Esophagus mucosa (tissue), 1 donor: Measurements from ENCODE around the gene KHDC4. TPM values are rescaled to one million over a fixed set of nuclear protein-coding genes. Genes with fewer than 3 reads are reported as not detected.

Experiments used
- ATAC-seq: fragments of 200-7000 bp; cut with Tn5 transposase; one replicate; pipeline ENCODE4 v1.9.1; 2020
- total RNA-seq: library from RNA; stranded (reverse); gene quantifications from one replicate; pipeline ENCODE4 v1.2.4, GENCODE V29; 2023
- donor health status: DM: yes; HTN: yes; CAD: no.

The KHDC4 gene
- total RNA-seq, 1 donor from 2014 or later: 19.4 TPM

GRCh38 chr1:155969377-155969791 lies 35.2 kb upstream of the KHDC4 start:
- no peak for ATAC-seq

DNA sequence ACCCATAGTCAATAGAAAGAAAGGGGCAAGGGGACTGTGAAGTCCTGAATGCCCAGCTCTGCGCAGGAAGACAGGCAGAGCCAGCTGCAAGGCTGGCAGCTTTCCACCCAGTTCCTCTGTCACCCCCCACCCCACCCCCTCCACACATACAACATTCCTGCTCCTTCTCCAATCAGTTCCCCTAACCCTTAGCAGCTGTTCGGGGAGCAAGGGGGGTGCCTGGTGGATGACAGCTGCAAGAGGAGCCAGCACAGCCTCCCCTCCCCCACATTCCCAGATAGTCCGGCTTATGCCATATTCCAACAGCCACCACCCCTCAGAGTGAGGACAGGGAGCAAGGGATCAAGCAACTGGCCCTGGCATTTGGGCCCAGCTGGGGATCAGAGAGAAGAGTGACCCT lies 34.5 kb upstream of the KHDC4 start:
- no peak for ATAC-seq

- no peak for ATAC-seq
Observed at GRCh38 chr1:155968051-155968400, 33.8 kb upstream of the KHDC4 start.

GRCh38 chr1:155967341-155968050 lies 33.3 kb upstream of the KHDC4 start:
- ATAC-seq: peak; percentile 25

DNA sequence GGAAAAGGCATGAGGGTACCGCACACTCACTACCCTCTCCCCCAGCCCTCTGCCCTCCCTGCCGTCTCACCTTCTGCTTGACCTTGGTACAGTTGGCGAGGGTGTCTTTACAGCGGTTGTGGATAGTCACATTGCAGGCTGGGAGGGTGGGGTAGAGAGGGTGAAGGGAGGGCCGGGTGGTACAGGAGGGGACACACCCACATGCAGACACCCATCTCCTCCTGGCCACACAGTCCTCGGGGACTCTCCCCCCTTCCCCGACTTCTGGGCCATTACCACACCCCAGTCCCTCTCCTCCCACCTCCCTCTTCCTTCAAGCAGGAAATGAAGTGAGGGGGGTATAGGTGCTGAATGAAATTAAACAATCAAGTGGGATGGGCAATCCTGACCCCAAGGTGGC lies 32.5 kb upstream of the KHDC4 start:
- no peak for ATAC-seq

GRCh38 chr1:155966135-155966534 lies 31.9 kb upstream of the KHDC4 start:
- no peak for ATAC-seq

DNA sequence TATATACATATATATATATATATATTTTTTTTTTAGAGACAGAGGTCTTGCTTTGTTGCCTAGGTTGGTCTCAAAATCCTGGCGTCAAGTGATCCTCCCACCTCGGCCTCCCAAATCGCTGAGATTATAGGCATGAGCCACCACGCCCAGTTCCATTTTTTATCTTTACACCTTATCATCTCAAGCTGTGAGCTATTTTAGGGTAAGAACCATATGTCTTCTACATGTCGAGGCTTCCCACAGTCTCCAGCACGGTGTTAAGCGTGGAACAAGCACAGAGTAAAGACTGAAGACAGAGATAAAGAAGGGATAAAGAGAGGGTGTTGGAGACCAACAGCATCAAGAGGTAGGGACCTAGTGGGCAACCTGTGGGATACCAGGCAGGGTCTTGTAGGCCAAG lies 30.0 kb upstream of the KHDC4 start:
- ATAC-seq: no peak

DNA sequence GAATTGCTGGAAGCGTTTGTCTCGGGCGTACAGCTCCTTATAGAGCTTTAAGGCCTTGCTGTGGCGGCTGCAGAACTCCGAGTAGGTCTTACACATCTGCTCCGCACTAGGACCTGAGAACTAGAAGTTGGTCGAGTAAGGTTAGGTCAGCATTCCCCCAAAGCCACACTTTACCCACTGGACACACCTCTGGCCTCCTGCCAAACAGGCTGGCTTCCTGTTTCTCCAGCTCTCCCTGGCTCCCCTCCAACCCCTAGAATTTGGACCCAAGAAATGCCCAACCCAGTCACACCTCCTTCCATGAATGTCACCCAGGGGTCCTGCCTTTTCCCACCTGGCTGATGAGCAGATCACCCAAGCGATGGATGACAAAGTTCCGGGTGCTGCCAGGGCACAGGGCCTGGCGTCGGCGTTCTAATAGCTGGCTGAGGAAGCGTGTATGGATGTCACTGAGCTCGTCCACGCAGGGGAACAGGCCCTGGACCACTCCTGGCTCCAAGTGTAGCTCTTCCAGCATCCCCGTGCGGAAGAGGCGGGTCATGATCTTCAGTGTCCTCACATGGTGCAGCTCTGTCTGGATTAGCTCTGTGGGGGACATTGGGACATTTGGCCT lies 28.5 kb upstream of the KHDC4 start:
- ATAC-seq: no peak

DNA sequence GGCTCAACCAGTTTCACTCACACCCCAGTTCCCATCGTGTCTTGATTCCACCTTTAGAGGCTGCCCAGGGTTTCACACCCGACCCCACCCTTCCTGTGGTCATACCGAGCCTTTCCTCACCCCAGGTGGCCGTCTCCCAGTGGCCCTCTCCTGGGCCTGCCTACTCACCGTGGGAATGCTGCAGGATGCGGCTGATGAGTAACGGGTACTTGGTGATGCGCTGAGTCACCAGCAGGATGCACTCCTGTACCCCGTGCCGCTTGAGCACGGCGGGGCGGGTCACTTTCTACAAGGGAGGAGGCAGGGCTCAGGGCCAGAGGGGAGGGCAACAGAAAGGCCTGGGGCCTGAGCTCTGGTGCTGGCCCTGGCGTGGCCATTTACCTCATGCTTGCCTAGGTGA lies 27.7 kb upstream of the KHDC4 start:
- peak; percentile 96 for ATAC-seq

DNA sequence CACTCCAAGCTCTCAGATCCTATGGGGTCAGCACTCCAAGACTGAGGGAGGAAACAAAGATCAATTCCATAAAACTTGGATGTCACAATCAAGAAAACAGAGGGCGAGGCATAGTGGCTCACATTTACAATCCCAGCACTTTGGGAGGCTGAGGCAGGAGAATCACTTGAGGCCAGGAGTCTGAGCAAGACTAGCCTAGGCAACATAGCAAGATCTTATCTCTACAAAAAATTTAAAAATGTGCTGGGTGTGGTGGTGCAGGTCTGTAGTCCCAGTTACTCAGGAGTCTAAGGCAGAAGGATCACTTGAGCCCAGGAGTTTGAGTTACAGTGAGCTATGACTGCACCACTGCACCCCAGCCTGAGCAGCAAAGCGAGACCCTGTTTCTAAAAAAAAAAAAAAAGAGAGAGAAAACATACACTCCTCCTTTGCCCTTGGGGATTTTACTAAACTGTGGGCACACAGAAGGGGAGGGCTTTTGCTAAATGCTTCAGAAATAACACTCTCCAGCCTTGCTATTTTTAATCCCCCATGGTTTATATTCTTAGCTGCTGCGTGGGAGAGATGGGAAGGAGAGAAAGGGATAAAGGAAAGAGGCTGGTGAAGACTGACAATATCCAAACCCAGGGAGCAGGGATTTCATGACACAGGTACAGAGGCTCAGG lies 26.0 kb upstream of the KHDC4 start:
- no peak for ATAC-seq

DNA sequence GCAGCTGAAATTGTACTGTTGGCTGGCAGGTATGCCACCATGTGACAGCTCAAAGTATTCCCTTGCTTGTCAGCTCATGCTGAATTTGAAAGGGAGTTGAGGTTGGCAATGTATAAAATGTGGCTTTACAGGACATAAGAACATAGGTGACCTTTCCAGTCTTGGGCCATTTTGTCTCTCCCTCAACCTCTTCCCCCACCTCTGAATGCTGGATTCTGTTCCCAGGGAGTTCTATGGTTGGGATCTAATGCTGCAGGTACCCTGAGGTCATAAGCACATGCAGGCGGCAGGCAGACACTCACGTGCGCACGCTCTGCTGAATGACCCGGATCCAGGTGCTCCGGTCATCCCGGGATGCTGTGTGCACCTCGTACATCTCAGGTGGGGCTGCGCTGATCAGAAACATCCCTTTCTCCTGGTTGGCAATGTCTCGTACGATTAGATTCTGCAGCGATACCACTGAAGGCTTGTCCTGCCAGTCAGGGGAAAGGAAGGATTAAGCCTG lies 23.2 kb upstream of the KHDC4 start:
- no peak for ATAC-seq

GRCh38 chr1:155954645-155955044 lies 20.4 kb upstream of the KHDC4 start:
- no peak for ATAC-seq

GRCh38 chr1:155952505-155952890 lies 18.3 kb upstream of the KHDC4 start:
- no peak for ATAC-seq

GRCh38 chr1:155951753-155952504 lies 17.7 kb upstream of the KHDC4 start:
- ATAC-seq: no peak

- no peak for ATAC-seq
Observed at GRCh38 chr1:155950829-155951228, 16.6 kb upstream of the KHDC4 start.

DNA sequence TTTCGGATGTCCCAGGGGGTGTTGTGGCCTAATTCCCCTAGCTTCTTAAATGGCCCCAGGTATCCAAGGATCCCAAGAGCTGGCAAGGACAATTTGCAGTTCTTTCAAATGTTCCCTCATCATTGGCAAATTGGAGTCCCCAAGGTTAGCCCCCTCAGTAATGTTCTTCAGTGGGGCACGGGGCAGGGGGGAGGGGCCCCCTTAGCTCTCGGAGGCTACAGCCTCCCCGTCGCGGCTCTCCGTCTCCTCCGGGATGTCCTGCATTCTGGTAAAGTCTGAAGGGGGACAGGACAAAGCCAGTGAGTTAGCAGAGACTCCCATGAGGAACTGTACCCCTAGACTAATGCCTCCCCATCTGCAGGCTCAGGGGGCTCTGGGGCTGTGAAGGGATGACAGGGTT lies 13.5 kb upstream of the KHDC4 start:
- no peak for ATAC-seq

- ATAC-seq: no peak
Observed at GRCh38 chr1:155947292-155947691, 13.1 kb upstream of the KHDC4 start.

DNA sequence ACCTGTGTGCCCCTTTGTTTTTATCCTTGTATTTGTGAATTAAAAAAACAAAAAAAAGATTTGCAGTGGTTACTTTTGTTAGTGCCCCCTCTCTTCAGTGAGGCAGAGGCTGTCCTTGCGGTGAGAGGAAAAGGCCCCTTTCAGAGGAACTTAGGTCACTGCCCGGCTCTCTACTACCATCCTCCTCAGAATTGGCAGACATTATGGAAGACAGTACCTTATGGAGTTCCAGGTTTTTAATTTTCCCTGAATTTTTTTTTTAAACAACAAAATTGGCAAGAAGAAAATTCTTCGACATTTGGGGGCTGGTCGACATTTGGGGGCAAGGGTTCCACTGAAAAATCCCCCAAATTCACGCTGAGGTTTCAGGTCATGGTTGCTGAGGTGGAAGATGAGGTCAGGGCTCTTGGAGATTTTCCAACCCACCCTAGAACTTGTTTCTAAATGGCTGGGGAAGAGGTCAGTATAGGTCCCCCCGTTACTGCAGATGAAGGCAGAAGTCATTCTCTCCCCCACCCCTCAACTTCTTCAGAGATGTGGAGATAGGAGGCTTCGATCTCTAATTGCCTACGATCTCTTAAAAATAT lies 12.5 kb upstream of the KHDC4 start:
- ATAC-seq: no peak

- ATAC-seq: no peak
Observed at GRCh38 chr1:155944444-155944799, 10.2 kb upstream of the KHDC4 start.

- peak; percentile 26 for ATAC-seq
Observed at GRCh38 chr1:155942578-155943141, 8.4 kb upstream of the KHDC4 start.

GRCh38 chr1:155941845-155942531 lies 7.8 kb upstream of the KHDC4 start:
- peak; percentile 3 for ATAC-seq
